Astrocyte (in vitro differentiated cells and primary cell): ENCODE results near the gene PTPRCAP.

Source experiments
- CTCF ChIP-seq: IDR thresholded peaks from 2 replicates; pipeline ENCODE4 v1.5.1; 2011; ENCODE audit warnings: low read depth, mild to moderate bottlenecking, inconsistent platforms, low read length, moderate library complexity; ENCODE audit not compliant: insufficient read depth
- EZH2 ChIP-seq: IDR thresholded peaks from 2 replicates; pipeline ENCODE4 v1.6.1; 2012; ENCODE audit warnings: mild to moderate bottlenecking, low read length, inconsistent platforms; ENCODE audit not compliant: insufficient read depth

- TF ChIP-seq CTCF (no peak), EZH2 (no peak)
These were observed 14.6 kb downstream of the PTPRCAP start for GRCh38 chr11:67422891-67423290.
